Measurements from ENCODE around the gene CACNA1S.

- TF ChIP-seq CREB1 (IDR thresholded peaks at IDR 0.05; ENCODE audit: low read depth) (no peak), TEAD4 (IDR thresholded peaks at IDR 0.05) (no peak), EP300 (IDR thresholded peaks at IDR 0.05; ENCODE audit: borderline replicate concordance) (no peak)
- TF ChIP-seq, protein P1, sequence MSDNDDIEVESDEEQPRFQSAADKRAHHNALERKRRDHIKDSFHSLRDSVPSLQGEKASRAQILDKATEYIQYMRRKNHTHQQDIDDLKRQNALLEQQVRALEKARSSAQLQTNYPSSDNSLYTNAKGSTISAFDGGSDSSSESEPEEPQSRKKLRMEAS (IDR thresholded peaks at IDR 0.05): no peak
These were observed 90.4 kb downstream of the CACNA1S start for GRCh38 chr1:201021630-201022492.
